H1 (cell line): Measurements from ENCODE around the gene ADAMTS13.

Experiments
- BRCA1 ChIP-seq: IDR thresholded peaks from 2 replicates; pipeline ENCODE4 v1.6.1; 2012; ENCODE audit warnings: low read depth, low read length, improper control_type of control experiment
- CEBPB ChIP-seq: IDR thresholded peaks from 2 replicates; pipeline ENCODE4 v1.6.1; 2012; ENCODE audit warnings: low read depth, low read length
- CHD1 ChIP-seq: IDR thresholded peaks from 2 replicates; pipeline ENCODE4 v1.6.1; 2012; ENCODE audit warnings: low read depth, low read length, improper control_type of control experiment
- CHD2 ChIP-seq: IDR thresholded peaks from 2 replicates; pipeline ENCODE4 v1.6.1; 2012; ENCODE audit warnings: low read length, improper control_type of control experiment
- EZH2 ChIP-seq: fragments of 200-600 bp; sonication (generic); IDR thresholded peaks from 2 replicates; pipeline ENCODE4 v1.7.1; 2012; ENCODE audit warnings: low read depth, mild to moderate bottlenecking, moderate library complexity, low read length, inconsistent platforms; ENCODE audit not compliant: severe bottlenecking
- GTF2F1 ChIP-seq: IDR thresholded peaks from 2 replicates; pipeline ENCODE4 v1.6.1; 2012; ENCODE audit warnings: low read depth, low read length, improper control_type of control experiment, borderline replicate concordance
- KDM1A ChIP-seq: fragments of 200-600, 300-600 bp; sonication (generic); IDR thresholded peaks from 2 replicates; pipeline ENCODE4 v1.7.1; 2016; ENCODE audit warnings: mild to moderate bottlenecking, low read length, borderline replicate concordance
- POLR2A ChIP-seq, 2 experiments: IDR thresholded peaks; 1 replicate in 1 of 2; 2 replicates in 1 of 2; pipeline ENCODE4 v1.6.1; 2011; ENCODE audit warnings: low read depth in 2 of 2, low read length in 2 of 2, mild to moderate bottlenecking in 2 of 2; ENCODE audit errors: control extremely low read depth in 1 of 2
- POLR2AphosphoS5 ChIP-seq: IDR thresholded peaks from 2 replicates; pipeline ENCODE4 v1.6.1; 2011; ENCODE audit warnings: low read depth, low read length
- SP1 ChIP-seq: IDR thresholded peaks from 2 replicates; pipeline ENCODE4 v1.6.1; 2011; ENCODE audit warnings: low read depth, low read length
- TF ChIP-seq, protein P1 (sequence below), 3 experiments: IDR thresholded peaks; 1 replicate in 2 of 3; 2 replicates in 1 of 3; pipeline versions ENCODE4 v1.5.1 to v1.6.1; 2011; ENCODE audit warnings: low read length in 3 of 3, mild to moderate bottlenecking in 3 of 3, inconsistent platforms in 2 of 3, low read depth in 1 of 3, moderate library complexity in 1 of 3; ENCODE audit not compliant: insufficient read depth in 1 of 3; ENCODE audit errors: control extremely low read depth in 1 of 3
- TF ChIP-seq, protein P2 (sequence below): IDR thresholded peaks from 2 replicates; pipeline ENCODE4 v1.6.1; 2011; ENCODE audit warnings: low read length, improper control_type of control experiment
- TF ChIP-seq, protein P3 (sequence below): IDR thresholded peaks from 2 replicates; pipeline ENCODE4 v1.6.1; 2012; ENCODE audit warnings: inconsistent platforms

DNA sequence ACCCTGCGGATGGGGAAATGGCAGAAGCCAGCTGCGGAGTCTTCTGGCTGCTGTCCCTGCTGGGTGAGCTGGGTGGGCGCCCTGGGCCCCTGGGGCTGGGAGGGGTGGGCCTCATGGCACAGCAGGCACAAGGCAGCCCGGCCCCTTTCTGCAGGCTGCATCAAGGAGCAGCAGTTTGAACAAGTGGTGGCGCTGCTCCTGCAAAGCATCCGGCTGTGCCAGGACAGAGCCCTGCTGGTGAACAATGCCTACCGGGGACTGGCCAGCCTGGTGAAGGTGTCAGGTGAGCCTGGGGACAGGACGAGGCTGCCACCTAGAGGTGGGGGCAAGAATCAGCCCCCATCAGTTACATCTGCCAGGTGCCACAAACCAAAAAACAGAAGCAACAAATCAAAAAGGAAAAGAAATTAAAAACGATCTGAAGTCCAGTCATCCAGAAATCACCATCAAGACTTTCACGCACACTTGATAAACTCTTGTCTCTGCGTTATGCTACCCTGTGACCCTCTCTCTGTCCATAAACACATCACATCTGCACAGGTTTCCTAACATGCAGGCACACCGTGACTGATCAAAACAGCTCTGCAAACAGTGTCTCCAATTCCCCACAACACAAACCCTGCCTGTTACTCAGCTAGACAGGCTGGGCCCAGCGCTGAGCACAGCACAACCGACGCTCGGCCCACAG, 18.3 kb upstream of the ADAMTS13 start:
- TF ChIP-seq CHD2 (0 out of 2 replicates have a peak, but pooled peaks have one; percentile 38), CEBPB (no peak), KDM1A (no peak), POLR2AphosphoS5 (no peak), SP1 (no peak), BRCA1 (no peak), POLR2A (IDR thresholded peaks at IDR 0.05; ENCODE audit: control extremely low read depth in 1 of 2, low read depth in 2 of 2, low read length in 2 of 2) (no peak), CHD1 (no peak), EZH2 (no peak), GTF2F1 (no peak)
- TF ChIP-seq, protein P1, sequence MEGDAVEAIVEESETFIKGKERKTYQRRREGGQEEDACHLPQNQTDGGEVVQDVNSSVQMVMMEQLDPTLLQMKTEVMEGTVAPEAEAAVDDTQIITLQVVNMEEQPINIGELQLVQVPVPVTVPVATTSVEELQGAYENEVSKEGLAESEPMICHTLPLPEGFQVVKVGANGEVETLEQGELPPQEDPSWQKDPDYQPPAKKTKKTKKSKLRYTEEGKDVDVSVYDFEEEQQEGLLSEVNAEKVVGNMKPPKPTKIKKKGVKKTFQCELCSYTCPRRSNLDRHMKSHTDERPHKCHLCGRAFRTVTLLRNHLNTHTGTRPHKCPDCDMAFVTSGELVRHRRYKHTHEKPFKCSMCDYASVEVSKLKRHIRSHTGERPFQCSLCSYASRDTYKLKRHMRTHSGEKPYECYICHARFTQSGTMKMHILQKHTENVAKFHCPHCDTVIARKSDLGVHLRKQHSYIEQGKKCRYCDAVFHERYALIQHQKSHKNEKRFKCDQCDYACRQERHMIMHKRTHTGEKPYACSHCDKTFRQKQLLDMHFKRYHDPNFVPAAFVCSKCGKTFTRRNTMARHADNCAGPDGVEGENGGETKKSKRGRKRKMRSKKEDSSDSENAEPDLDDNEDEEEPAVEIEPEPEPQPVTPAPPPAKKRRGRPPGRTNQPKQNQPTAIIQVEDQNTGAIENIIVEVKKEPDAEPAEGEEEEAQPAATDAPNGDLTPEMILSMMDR (IDR thresholded peaks at IDR 0.05; ENCODE audit: control extremely low read depth in 1 of 3, insufficient read depth in 1 of 3, low read depth in 1 of 3, low read length in 3 of 3) = peak in 2 of 3 experiments; percentile 90; a peak in 3 of 4 replicates
- TF ChIP-seq, protein P2, sequence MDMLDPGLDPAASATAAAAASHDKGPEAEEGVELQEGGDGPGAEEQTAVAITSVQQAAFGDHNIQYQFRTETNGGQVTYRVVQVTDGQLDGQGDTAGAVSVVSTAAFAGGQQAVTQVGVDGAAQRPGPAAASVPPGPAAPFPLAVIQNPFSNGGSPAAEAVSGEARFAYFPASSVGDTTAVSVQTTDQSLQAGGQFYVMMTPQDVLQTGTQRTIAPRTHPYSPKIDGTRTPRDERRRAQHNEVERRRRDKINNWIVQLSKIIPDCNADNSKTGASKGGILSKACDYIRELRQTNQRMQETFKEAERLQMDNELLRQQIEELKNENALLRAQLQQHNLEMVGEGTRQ = no peak
- TF ChIP-seq, protein P3, sequence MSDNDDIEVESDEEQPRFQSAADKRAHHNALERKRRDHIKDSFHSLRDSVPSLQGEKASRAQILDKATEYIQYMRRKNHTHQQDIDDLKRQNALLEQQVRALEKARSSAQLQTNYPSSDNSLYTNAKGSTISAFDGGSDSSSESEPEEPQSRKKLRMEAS = peak; percentile 49; the same call in 1 of the 2 replicates
